ENCODE measurements around the gene AVPR1B. TPM values are rescaled to one million over a fixed set of nuclear protein-coding genes. Genes with fewer than 3 reads are reported as not detected.

AVPR1B gene
- total RNA-seq, 1 donor from 2014 or later: not detected

- DNase-seq: no peak
- Mint-ChIP-seq H3K4me1 (ENCODE audit: low read depth, unreplicated experiment) (peaks cover 2% of the 10 kb centered on the region), H3K27ac (ENCODE audit: unreplicated experiment) (no peak overlapping the region), H3K36me3 (ENCODE audit: unreplicated experiment) (no peaks in the 10 kb centered on the region), H3K27me3 (ENCODE audit: unreplicated experiment) (no peaks in the 10 kb centered on the region), H3K4me3 (ENCODE audit: unreplicated experiment) (no peak overlapping the region), H3K9me3 (ENCODE audit: unreplicated experiment) (peaks cover 2% of the 10 kb centered on the region)
- TF ChIP-seq, protein P1, sequence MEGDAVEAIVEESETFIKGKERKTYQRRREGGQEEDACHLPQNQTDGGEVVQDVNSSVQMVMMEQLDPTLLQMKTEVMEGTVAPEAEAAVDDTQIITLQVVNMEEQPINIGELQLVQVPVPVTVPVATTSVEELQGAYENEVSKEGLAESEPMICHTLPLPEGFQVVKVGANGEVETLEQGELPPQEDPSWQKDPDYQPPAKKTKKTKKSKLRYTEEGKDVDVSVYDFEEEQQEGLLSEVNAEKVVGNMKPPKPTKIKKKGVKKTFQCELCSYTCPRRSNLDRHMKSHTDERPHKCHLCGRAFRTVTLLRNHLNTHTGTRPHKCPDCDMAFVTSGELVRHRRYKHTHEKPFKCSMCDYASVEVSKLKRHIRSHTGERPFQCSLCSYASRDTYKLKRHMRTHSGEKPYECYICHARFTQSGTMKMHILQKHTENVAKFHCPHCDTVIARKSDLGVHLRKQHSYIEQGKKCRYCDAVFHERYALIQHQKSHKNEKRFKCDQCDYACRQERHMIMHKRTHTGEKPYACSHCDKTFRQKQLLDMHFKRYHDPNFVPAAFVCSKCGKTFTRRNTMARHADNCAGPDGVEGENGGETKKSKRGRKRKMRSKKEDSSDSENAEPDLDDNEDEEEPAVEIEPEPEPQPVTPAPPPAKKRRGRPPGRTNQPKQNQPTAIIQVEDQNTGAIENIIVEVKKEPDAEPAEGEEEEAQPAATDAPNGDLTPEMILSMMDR (IDR thresholded peaks at IDR 0.05; ENCODE audit: partially characterized antibody, unreplicated experiment): no peak
Measured at GRCh38 chr1:206070627-206071304, 46.4 kb downstream of the AVPR1B start.

- no peak overlapping the region for H3K27ac Mint-ChIP-seq (ENCODE audit: unreplicated experiment)
- H3K4me1 Mint-ChIP-seq (ENCODE audit: low read depth, unreplicated experiment): peaks cover 3% of the 10 kb centered on the region
Measured at GRCh38 chr1:206068314-206068713, 48.9 kb downstream of the AVPR1B start.

DNA sequence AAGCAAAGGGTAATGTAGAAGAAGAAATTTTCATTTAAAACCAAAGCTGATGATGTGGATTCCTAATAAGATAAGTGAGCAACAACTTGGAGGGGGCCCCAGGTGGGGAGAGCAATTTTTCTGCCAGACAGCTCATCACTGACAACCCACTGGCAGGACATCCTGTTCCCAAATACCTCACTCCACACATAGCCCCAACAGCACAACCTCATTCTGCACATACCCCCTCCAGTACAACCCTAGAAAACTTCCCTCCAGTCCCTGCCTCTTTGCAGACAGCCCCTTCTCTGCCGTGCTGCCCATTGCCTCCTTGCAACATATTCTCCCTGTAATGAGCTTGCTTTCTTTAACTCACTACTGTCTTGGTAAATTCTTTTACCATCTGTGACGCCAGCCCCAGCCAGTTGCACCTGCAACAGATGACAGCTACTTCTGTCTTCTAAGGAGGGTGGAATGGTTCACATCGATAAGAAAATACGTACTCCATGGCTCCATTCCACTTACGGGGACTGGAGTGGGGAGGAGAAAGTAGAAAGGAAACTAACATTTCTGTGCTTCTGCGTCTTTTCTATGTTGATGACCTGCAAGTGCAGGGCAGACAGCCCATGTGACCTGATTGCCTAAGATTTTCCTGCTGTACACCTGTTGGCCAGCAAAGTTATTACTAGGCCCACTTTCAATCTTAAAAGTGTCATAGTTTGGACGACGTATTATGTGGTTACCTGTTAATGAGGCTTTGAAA is 49.5 kb downstream of the AVPR1B start:
- DNase-seq: no peak
- TF ChIP-seq, protein P1 (IDR thresholded peaks at IDR 0.05; ENCODE audit: partially characterized antibody, unreplicated experiment): no peak
- Mint-ChIP-seq H3K27ac (ENCODE audit: unreplicated experiment) (no peak overlapping the region), H3K27me3 (ENCODE audit: unreplicated experiment) (no peaks in the 10 kb centered on the region), H3K4me3 (ENCODE audit: unreplicated experiment) (no peak overlapping the region), H3K36me3 (ENCODE audit: unreplicated experiment) (peaks cover 6% of the 10 kb centered on the region), H3K9me3 (ENCODE audit: unreplicated experiment) (peaks cover 5% of the 10 kb centered on the region), H3K4me1 (ENCODE audit: low read depth, unreplicated experiment) (peaks cover 3% of the 10 kb centered on the region)

More at GRCh38 chr1:206068314-206068713, 48.9 kb downstream of the AVPR1B start:
- no peaks in the 10 kb centered on the region for H3K27me3 Mint-ChIP-seq (ENCODE audit: unreplicated experiment)
- H3K36me3 Mint-ChIP-seq (ENCODE audit: unreplicated experiment): no peaks in the 10 kb centered on the region
- TF ChIP-seq, protein P1 (IDR thresholded peaks at IDR 0.05; ENCODE audit: partially characterized antibody, unreplicated experiment): no peak
- H3K9me3 Mint-ChIP-seq (ENCODE audit: unreplicated experiment): no peaks in the 10 kb centered on the region
- DNase-seq: no peak
- no peak overlapping the region for H3K4me3 Mint-ChIP-seq (ENCODE audit: unreplicated experiment)

GRCh38 chr1:206066479-206067171 is 50.6 kb downstream of the AVPR1B start:
- H3K9me3 Mint-ChIP-seq (ENCODE audit: unreplicated experiment): peaks cover 7% of the 10 kb centered on the region
- H3K4me3 Mint-ChIP-seq (ENCODE audit: unreplicated experiment): no peak overlapping the region
- TF ChIP-seq, protein P1 (IDR thresholded peaks at IDR 0.05; ENCODE audit: partially characterized antibody, unreplicated experiment): no peak
- no peak overlapping the region for H3K27ac Mint-ChIP-seq (ENCODE audit: unreplicated experiment)
- H3K27me3 Mint-ChIP-seq (ENCODE audit: unreplicated experiment): no peaks in the 10 kb centered on the region
- DNase-seq: no peak
- H3K4me1 Mint-ChIP-seq (ENCODE audit: low read depth, unreplicated experiment): peaks cover 3% of the 10 kb centered on the region
- peaks cover 7% of the 10 kb centered on the region for H3K36me3 Mint-ChIP-seq (ENCODE audit: unreplicated experiment)
